ENCODE data around the gene FAM193B.
"Not testable (repeated sequence)": the region's sequence is repeated elsewhere in the genome, so short reads cannot be mapped to it uniquely, and the experiment has no call there.

FAM193B gene

DNA sequence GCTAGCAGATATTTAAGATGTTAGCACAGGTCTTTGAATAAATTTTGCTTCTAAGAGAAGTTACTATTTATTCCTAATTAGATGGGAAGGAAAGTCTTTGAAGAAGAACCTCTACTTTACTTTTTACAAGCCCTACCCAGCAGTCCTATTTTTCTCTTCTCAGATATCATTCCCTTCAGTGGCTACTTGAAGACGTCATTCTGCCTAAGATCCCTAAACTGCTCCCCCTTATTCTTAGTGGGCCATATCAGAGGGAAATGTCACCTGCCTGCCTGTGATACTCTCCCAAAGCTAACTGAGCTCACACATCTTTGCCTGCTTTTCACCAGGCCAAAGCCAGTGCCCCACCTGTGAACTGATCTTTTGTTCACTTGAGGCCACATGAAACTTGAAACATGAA lies 21.1 kb upstream of the FAM193B start:
- DNase-seq (ENCODE audit: insufficient read length), result no peak
- FAIRE-seq, result no peak
- TF ChIP-seq POLR2AphosphoS5 (IDR thresholded peaks at IDR 0.05; ENCODE audit: low read depth, low read length) (no peak), POLR2A (IDR thresholded peaks at IDR 0.05; ENCODE audit: low read depth, low read length) (no peak), TAF1 (IDR thresholded peaks at IDR 0.05; ENCODE audit: borderline replicate concordance, low read depth, low read length) (no peak)

DNA sequence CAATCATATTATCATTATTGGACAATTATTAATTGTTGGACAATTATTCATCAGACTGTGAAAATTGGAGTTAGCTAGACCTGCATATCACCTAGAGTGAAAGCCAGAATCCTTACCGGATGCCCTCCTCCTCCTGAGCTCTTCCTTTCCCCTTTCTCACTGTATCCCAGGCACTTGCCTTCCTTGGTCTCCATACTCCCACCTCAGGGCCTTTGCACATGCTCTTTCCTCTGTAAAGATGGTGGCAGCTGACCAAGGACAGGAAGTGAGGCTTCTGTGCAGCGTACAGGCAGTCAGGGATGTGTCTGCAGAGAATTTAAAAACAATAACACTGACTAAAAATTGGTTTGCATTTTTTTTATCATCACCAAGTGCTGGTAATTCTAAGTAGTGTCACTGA lies 15.5 kb upstream of the FAM193B start:
- FAIRE-seq (no peak), DNase-seq (ENCODE audit: insufficient read length) (no peak)
- TF ChIP-seq TAF1 (IDR thresholded peaks at IDR 0.05; ENCODE audit: borderline replicate concordance, low read depth, low read length) (no peak), POLR2AphosphoS5 (IDR thresholded peaks at IDR 0.05; ENCODE audit: low read depth, low read length) (no peak)

DNA sequence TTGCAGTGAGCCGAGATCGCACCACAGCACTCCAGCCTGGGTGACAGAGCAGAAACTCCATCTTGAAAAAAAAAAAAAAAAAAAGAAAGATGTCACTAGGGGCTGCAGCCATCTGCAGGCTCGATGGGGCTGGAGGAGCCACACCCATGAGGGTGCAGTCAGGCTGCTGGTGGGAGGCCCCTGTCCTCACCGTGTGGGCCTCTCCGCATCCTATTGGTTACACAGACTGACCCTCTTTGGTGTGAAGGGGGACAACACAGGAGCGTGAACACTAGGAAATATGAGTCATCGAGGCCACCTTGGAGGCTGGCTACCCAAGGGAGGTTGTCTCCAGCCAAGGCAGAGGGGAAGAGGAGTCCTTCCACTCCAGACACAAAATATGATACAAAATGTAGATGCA lies 14.0 kb upstream of the FAM193B start:
- FAIRE-seq, result no peak
- no peak for TF ChIP-seq POLR2AphosphoS5 (IDR thresholded peaks at IDR 0.05; ENCODE audit: low read depth, low read length)
- no peak for TF ChIP-seq POLR2A (IDR thresholded peaks at IDR 0.05; ENCODE audit: low read depth, low read length)
- no peak for TF ChIP-seq TAF1 (IDR thresholded peaks at IDR 0.05; ENCODE audit: borderline replicate concordance, low read depth, low read length)
- no peak for DNase-seq (ENCODE audit: insufficient read length)

DNA sequence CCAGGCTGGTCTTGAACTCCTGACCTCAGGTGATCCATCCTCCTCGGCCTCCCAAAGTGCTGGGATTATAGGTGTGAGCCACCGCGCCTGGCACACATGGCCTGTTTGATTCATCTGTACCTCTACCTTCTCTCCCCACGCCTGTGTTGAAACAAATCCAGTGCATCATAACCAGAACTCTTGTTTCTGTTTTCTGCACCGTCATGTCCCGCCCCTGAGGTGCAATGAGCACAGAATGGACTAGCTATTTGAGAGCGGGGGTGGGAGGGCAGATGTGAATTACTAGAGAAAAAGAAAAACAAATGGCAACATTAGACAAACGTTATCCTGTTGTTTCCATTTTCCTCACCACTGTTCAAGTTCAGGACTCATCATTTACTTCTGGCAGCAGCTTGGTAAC lies 10.7 kb upstream of the FAM193B start:
- no peak for TF ChIP-seq POLR2A (IDR thresholded peaks at IDR 0.05; ENCODE audit: low read depth, low read length)
- TF ChIP-seq POLR2AphosphoS5 (IDR thresholded peaks at IDR 0.05; ENCODE audit: low read depth, low read length), result no peak
- no peak for TF ChIP-seq TAF1 (IDR thresholded peaks at IDR 0.05; ENCODE audit: borderline replicate concordance, low read depth, low read length)
- FAIRE-seq (no peak), DNase-seq (ENCODE audit: insufficient read length) (no peak)

DNA sequence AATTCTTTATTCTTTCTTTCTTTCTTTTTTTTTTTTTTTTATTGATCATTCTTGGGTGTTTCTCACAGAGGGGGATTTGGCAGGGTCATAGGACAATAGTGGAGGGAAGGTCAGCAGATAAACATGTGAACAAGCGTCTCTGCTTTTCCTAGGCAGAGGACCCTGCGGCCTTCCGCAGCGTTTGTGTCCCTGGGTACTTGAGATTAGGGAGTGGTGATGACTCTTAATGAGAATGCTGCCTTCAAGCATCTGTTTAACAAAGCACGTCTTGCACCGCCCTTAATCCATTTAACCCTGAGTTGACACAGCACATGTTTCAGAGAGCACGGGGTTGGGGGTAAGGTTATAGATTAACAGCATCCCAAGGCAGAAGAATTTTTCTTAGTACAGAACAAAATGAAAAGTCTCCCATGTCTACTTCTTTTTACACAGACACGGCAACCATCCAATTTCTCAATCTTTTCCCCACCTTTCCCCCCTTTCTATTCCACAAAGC lies 5.1 kb upstream of the FAM193B start:
- DNase-seq (ENCODE audit: insufficient read length); FAIRE-seq: not testable (repeated sequence)

DNA sequence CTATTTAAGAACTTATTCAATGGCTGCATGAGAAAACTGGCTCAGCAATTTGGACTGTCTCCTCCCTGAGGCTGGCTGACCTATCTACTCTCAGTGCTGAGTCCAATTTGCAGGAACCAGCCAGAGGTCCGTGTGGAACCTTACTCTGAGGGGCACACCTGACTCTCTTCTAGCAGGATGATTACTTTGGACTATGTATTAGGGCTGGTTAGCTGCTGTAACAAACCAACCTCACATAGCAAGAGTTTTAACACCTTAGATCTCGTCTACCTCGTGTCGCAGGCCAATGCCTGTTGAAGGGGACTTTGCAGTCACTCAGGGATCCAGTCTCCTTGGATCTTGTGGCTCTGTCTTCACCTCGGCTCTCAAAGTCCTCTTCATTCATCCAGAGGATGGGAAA lies 3.4 kb upstream of the FAM193B start:
- FAIRE-seq, result no peak
- DNase-seq (ENCODE audit: insufficient read length), result no peak
- TF ChIP-seq TAF1 (IDR thresholded peaks at IDR 0.05; ENCODE audit: borderline replicate concordance, low read depth, low read length), result no peak
- no peak for TF ChIP-seq POLR2A (IDR thresholded peaks at IDR 0.05; ENCODE audit: low read depth, low read length)
- TF ChIP-seq POLR2AphosphoS5 (IDR thresholded peaks at IDR 0.05; ENCODE audit: low read depth, low read length), result no peak

DNA sequence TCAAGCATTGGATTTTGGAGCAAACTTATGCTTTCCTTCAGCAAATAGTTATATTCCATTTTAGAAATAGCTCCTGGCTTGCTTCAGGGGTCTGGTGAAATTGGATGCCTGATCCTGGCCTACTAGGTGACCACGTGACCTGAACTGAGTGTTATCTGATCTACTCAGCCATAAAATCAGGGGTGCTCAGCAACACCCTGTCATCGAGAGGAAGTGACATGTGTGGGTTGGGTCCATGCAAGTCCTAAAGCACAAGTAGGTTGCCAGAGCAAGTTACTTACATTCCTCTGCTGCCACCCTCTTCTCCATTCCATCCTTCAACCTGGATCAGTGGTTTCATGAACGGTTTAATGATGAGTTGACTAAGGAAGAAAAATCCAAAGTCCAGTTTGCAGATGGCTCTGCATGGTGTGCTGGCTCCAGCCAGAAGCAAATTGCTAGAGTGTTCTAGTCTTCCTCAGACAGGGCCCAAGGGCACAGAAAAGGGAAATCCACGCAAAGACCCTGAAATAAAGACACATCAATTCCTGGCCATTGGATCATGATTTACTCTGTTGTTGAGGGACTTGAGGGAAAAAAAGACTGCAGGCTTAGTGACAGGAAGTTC lies 2.8 kb upstream of the FAM193B start:
- TF ChIP-seq POLR2A (IDR thresholded peaks at IDR 0.05; ENCODE audit: low read depth, low read length), result no peak
- TF ChIP-seq TAF1 (IDR thresholded peaks at IDR 0.05; ENCODE audit: borderline replicate concordance, low read depth, low read length), result no peak
- no peak for TF ChIP-seq POLR2AphosphoS5 (IDR thresholded peaks at IDR 0.05; ENCODE audit: low read depth, low read length)
- FAIRE-seq (no peak), DNase-seq (ENCODE audit: insufficient read length) (no peak)

DNA sequence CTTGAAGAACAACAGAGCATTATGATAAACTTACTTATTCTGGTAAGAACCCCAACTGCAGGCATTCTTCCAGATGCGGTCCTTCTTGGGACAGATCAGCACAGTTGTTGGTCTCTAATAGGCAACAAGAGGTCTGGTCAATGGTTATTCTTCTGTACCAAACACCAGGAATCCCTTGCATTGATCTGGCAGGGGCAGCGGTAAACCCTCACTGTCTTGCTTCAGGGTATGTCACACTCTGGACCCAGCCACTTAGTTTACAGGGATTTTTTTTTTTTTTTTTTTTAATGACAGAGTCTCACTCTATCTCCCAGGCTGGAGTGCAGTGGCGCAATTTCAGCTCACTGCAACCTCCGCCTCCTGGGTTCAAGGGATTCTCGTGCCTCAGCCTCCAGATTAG lies 1.3 kb upstream of the FAM193B start:
- TF ChIP-seq TAF1 (IDR thresholded peaks at IDR 0.05; ENCODE audit: borderline replicate concordance, low read depth, low read length) (no peak), POLR2AphosphoS5 (IDR thresholded peaks at IDR 0.05; ENCODE audit: low read depth, low read length) (no peak)
- DNase-seq (ENCODE audit: insufficient read length), result no peak
- no peak for FAIRE-seq

DNA sequence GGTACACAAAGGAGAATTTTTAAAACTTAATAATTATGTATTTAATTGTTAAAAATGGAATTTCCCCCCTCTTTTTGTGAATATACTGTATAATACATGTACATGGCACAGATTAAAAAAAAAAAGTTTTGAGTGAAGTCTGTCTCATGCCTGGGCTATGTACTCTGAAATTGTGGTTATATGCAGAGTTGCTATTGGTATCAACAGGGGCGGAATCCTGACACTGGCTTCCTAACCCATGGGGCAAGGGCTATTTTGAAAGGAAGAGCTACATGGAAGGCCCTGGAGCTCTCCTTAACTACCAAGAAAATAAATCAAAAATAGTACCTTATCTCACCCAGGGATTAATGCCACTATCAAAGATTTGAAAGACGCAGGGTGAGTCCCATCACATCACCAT lies 865 bp upstream of the FAM193B start:
- DNase-seq (ENCODE audit: insufficient read length) (no peak), FAIRE-seq (no peak)
- TF ChIP-seq POLR2AphosphoS5 (IDR thresholded peaks at IDR 0.05; ENCODE audit: low read depth, low read length) (no peak), TAF1 (IDR thresholded peaks at IDR 0.05; ENCODE audit: borderline replicate concordance, low read depth, low read length) (no peak), POLR2A (IDR thresholded peaks at IDR 0.05; ENCODE audit: low read depth, low read length) (no peak)

DNA sequence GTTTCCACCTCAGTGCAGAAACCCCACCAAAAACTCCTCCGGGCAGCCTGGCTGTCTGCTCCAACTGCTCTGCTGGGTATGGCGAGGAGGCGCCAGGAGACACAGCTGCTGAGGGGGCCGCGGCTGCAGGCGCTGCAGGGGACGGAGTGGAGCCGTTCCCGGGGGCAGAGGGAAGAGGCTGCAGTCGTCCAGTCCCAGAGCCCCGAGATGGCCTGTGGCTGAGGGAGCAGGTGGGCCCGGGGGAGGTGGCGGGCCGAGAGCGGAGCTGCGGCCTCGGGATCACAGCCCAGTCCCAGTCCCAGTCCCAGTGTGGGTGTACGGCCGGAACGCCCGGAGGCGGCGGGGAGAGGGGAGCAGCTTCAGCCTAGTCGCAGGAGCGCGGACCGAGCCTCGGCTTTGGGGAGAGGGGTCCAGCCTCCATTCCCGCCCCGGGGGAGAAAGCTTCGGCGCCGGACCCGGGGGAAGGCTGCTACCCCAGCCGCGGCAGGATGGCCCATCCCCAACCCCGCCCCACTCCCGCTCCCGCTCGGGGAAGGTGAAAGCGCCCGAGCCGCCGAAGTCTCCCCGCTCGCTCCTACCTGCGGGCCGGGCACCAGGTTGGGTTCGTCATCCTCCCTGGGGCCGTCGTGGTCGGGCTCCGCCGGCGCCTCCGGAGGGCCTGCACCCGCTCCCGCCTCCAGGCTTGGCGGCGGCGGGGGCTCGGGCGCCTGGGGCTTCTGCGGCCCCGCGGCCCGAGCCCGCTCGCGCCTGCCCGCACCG lies 513 bp downstream of the FAM193B start:
- peak; percentile 72 for DNase-seq (ENCODE audit: insufficient read length)
- FAIRE-seq, result peak; percentile 38
- no peak for TF ChIP-seq TAF1 (IDR thresholded peaks at IDR 0.05; ENCODE audit: borderline replicate concordance, low read depth, low read length)
- no peak for TF ChIP-seq POLR2AphosphoS5 (IDR thresholded peaks at IDR 0.05; ENCODE audit: low read depth, low read length)
- TF ChIP-seq POLR2A (IDR thresholded peaks at IDR 0.05; ENCODE audit: low read depth, low read length), result no peak

DNA sequence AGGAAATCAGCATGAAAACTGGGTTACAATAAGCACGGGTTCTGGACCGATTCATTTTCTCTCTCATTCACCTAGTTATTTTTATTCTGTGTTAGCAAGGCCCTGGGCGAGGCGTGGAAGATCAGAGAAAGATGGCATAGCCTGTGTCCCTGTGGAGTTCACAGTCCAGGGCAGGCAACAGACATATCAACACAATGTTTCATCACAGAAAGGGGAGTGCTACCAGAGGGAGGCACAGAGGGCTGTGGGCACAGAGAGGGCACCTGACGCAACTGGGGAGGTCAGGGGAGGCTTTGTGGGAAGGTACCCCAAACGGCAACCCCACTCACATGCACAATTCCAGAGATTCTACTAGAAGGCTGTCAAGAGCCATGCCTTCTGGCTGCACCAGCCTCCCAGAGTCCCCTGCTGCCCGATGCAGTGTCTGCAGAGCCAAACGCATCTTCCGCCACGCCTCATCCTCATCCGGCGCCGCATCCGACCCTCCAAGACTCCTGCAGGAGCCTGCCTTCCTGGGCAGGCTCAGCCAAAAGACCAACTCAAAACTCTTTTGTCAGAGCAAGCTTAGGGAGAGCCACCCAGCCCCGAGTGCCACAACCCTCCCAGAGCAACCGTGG lies 1.4 kb downstream of the FAM193B start:
- DNase-seq (ENCODE audit: insufficient read length), result no peak
- no peak for TF ChIP-seq POLR2AphosphoS5 (IDR thresholded peaks at IDR 0.05; ENCODE audit: low read depth, low read length)
- TF ChIP-seq POLR2A (IDR thresholded peaks at IDR 0.05; ENCODE audit: low read depth, low read length), result no peak
- TF ChIP-seq TAF1 (IDR thresholded peaks at IDR 0.05; ENCODE audit: borderline replicate concordance, low read depth, low read length), result no peak
- no peak for FAIRE-seq

DNA sequence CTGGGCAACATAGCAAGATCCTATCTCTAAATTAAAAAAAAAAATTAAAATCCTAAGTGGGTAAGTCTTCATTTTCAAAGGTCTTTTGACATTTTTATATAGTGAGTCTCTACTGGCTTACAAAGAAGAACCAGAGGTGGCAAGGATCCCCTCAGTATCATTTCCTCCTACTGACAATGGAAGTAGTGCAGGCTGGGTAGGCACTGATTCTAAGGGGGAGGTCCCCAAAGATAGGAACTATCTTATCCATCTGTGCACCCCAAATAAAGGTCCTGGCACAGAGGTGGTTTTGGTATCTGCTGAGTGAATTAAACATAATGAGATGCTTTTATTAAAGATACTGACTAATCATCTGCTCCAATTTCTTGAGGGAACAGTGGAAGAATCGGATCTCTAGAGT lies 4.2 kb downstream of the FAM193B start:
- DNase-seq (ENCODE audit: insufficient read length) (no peak), FAIRE-seq (no peak)
- no peak for TF ChIP-seq TAF1 (IDR thresholded peaks at IDR 0.05; ENCODE audit: borderline replicate concordance, low read depth, low read length)
- no peak for TF ChIP-seq POLR2A (IDR thresholded peaks at IDR 0.05; ENCODE audit: low read depth, low read length)
- TF ChIP-seq POLR2AphosphoS5 (IDR thresholded peaks at IDR 0.05; ENCODE audit: low read depth, low read length), result no peak
